Glutamatergic neuron (in vitro differentiated cells): ENCODE data around the gene HP1BP3. TPM values are rescaled to one million over a fixed set of nuclear protein-coding genes. Genes with fewer than 3 reads are reported as not detected.
A peak's percentile ranks its signal among the peaks of the same experiment; 100 is the strongest.

ENCODE experiments used
- DNase-seq: peaks from one replicate; pipeline ENCODE4 v3.0.0; 2022
- H3K27ac Mint-ChIP-seq: one replicate; pipeline ENCODE4 v1.8.0; 2020; ENCODE audit warnings: mild to moderate bottlenecking, mixed read lengths, inconsistent platforms; ENCODE audit not compliant: unreplicated experiment
- H3K27me3 Mint-ChIP-seq: one replicate; pipeline ENCODE4 v1.8.0; 2020; ENCODE audit warnings: mild to moderate bottlenecking, moderate library complexity, mixed read lengths, inconsistent platforms; ENCODE audit not compliant: unreplicated experiment
- H3K36me3 Mint-ChIP-seq: one replicate; pipeline ENCODE4 v1.8.0; 2020; ENCODE audit warnings: mild to moderate bottlenecking, mixed read lengths, inconsistent platforms; ENCODE audit not compliant: unreplicated experiment
- H3K4me1 Mint-ChIP-seq: one replicate; pipeline ENCODE4 v1.8.0; 2020; ENCODE audit warnings: mild to moderate bottlenecking, low read depth, mixed read lengths, inconsistent platforms; ENCODE audit not compliant: unreplicated experiment
- H3K4me3 Mint-ChIP-seq: one replicate; pipeline ENCODE4 v1.8.0; 2020; ENCODE audit warnings: mild to moderate bottlenecking, mixed read lengths, inconsistent platforms; ENCODE audit not compliant: unreplicated experiment
- H3K9me3 Mint-ChIP-seq: one replicate; pipeline ENCODE4 v1.8.0; 2020; ENCODE audit warnings: mild to moderate bottlenecking, moderate library complexity, mixed read lengths, inconsistent platforms; ENCODE audit not compliant: unreplicated experiment
- total RNA-seq: library from RNA; stranded (reverse); fragmentation: NEBNext Ultra II Directional; extraction: Animal tissue kit (Norgen Biotek cat#: 25700); gene quantifications from one replicate; pipeline ENCODE4 v1.2.1, GENCODE V29; 2021; ENCODE audit not compliant: unreplicated experiment
- TF ChIP-seq, protein P1 (sequence below): fragments of 200-600 bp; sonication (generic); IDR thresholded peaks from one replicate; pipeline ENCODE4 v1.5.0; 2021; ENCODE audit not compliant: partially characterized antibody, unreplicated experiment

Gene HP1BP3
- total RNA-seq, 1 donor from 2014 or later, result 192 TPM

DNA sequence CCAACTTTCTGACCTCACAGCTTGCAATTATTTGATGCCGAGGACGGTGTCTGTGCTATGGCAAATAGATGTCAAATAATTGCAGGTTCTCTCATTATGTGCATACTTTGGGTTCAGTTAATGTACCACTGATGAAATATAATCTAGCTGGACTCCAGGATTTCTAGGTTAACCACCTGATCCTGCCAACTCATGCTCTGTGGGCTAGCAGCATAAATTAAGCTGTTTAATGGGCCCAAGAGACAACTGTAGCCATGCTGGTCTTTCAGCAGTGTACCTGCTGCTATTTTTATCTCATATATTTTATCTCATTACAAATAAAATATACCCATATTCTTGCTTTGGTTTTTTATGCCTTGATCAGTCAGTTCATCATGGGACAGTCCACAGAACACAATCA is 43.3 kb upstream of the HP1BP3 start:
- Mint-ChIP-seq H3K36me3 (no peaks in the 10 kb centered on the region), H3K27me3 (no peaks in the 10 kb centered on the region), H3K9me3 (no peaks in the 10 kb centered on the region), H3K27ac (no peak overlapping the region), H3K4me3 (no peak overlapping the region), H3K4me1 (peaks cover 3% of the 10 kb centered on the region)
- TF ChIP-seq, protein P1, sequence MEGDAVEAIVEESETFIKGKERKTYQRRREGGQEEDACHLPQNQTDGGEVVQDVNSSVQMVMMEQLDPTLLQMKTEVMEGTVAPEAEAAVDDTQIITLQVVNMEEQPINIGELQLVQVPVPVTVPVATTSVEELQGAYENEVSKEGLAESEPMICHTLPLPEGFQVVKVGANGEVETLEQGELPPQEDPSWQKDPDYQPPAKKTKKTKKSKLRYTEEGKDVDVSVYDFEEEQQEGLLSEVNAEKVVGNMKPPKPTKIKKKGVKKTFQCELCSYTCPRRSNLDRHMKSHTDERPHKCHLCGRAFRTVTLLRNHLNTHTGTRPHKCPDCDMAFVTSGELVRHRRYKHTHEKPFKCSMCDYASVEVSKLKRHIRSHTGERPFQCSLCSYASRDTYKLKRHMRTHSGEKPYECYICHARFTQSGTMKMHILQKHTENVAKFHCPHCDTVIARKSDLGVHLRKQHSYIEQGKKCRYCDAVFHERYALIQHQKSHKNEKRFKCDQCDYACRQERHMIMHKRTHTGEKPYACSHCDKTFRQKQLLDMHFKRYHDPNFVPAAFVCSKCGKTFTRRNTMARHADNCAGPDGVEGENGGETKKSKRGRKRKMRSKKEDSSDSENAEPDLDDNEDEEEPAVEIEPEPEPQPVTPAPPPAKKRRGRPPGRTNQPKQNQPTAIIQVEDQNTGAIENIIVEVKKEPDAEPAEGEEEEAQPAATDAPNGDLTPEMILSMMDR, result no peak
- no peak for DNase-seq

DNA sequence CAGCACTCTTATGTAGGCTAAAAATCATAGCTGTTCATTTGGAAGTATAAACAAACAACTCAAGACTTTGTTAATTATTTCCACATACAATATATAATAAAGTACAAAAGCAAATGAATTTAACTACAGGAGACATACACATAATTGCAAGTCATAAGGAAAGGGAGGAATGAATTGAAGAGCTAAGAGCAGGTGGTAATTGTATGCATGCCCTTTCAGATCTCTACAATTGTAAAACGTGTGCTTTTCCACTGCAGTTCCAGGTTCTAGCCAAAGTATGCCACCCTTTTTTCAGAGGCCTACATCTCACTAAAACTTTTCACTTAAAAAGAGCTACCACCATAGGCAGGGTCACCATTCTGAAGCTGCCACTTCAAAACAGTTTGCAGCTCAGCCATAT is 42.8 kb upstream of the HP1BP3 start:
- Mint-ChIP-seq H3K36me3 (no peaks in the 10 kb centered on the region), H3K4me3 (no peak overlapping the region), H3K27me3 (no peaks in the 10 kb centered on the region), H3K27ac (no peak overlapping the region), H3K9me3 (no peaks in the 10 kb centered on the region), H3K4me1 (peaks cover 3% of the 10 kb centered on the region)
- no peak for DNase-seq
- TF ChIP-seq, protein P1, result no peak

DNA sequence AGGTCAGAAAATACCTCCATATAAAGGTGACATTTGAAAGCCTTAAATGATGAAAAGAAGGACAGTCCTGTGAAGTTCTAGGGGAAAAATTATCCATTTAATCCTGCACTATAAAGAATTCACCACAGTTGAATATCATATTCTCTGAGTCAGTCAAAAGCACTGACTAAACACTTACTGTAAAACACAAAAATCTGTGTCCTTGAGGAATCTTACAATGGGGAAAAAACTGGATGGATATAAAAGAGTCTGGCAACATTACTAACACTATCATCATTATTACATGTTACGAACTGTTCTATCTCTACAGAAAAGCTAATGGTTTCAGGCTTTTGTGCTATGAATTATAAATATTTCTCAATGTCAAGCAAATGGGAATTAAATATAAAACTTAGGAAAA is 42.4 kb upstream of the HP1BP3 start:
- H3K4me1 Mint-ChIP-seq, result peaks cover 3% of the 10 kb centered on the region
- no peak overlapping the region for H3K4me3 Mint-ChIP-seq
- TF ChIP-seq, protein P1, result no peak
- DNase-seq, result no peak
- H3K27me3 Mint-ChIP-seq, result no peaks in the 10 kb centered on the region
- H3K27ac Mint-ChIP-seq, result no peak overlapping the region
- H3K36me3 Mint-ChIP-seq, result no peaks in the 10 kb centered on the region
- H3K9me3 Mint-ChIP-seq, result no peaks in the 10 kb centered on the region

DNA sequence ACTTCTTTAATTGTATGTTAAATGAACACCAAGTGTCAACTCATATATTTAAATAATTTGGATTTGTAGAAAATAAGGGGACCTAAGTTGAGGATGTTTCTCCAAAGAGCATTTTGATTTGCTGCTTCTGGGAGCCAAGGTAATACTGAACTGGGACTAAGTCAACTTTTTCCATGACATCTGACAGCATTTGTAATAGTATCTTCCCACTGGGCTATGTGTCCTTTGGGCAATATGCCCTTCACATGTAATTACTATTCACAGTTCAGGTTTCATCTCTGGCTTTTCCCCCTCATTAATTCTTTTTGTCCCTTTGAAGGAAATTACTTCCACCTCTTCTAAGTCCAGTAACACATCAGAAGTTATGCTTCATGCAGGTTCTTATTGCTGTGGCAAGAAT is 36.7 kb upstream of the HP1BP3 start:
- H3K4me3 Mint-ChIP-seq, result no peak overlapping the region
- peaks cover 7% of the 10 kb centered on the region for H3K4me1 Mint-ChIP-seq
- TF ChIP-seq, protein P1, result no peak
- H3K27me3 Mint-ChIP-seq, result peaks cover 6% of the 10 kb centered on the region
- no peak overlapping the region for H3K27ac Mint-ChIP-seq
- no peak for DNase-seq
- no peaks in the 10 kb centered on the region for H3K9me3 Mint-ChIP-seq
- peaks cover 4% of the 10 kb centered on the region for H3K36me3 Mint-ChIP-seq

DNA sequence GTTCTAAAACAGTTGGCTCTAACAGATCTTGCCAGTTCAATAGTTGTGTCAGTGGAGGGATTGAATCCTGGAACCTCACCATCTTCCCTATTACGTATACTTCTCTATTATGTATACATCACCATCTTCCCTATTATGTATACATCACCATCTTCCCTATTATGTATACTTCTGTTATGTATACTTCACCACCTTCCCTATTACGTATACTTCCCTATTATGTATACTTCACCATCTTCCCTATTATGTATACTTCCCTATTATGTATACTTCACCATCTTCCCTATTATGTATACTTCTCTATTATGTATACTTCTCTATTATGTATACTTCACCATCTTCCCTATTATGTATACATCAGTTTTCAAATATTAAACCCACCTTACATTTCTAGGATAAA is 34.4 kb upstream of the HP1BP3 start:
- Mint-ChIP-seq H3K36me3 (peaks cover 4% of the 10 kb centered on the region), H3K4me3 (peak overlapping the region; percentile 6), H3K4me1 (peaks cover 7% of the 10 kb centered on the region), H3K9me3 (no peaks in the 10 kb centered on the region), H3K27me3 (peaks cover 6% of the 10 kb centered on the region), H3K27ac (no peak overlapping the region)
- TF ChIP-seq, protein P1, result no peak
- DNase-seq, result no peak
